Esophagus squamous epithelium (tissue), 5 donors: ENCODE measurements around the gene BFSP1. TPM values are rescaled to one million over a fixed set of nuclear protein-coding genes. Genes with fewer than 3 reads are reported as not detected.
A peak's percentile ranks its signal among the peaks of the same experiment; 100 is the strongest.

Experiments
- DNase-seq: peaks from one replicate; lab custom pipeline; 2025; lab: John Stamatoyannopoulos, UW
- H3K27ac ChIP-seq, 4 donors: fragments of 200-600 bp; sonication (generic); one replicate each; pipeline ENCODE4 v1.5.1; 2016 to 2019; ENCODE audit warnings: mild to moderate bottlenecking in 1 of 4
- H3K27me3 ChIP-seq, 4 donors: fragments of 200-600 bp; sonication (generic); 1 replicate in 3 of 4; 2 replicates in 1 of 4; pipeline versions ENCODE4 v1.5.1 to v1.6.0; 2017 to 2021; ENCODE audit warnings: antibody characterized with exemption in 1 of 4
- H3K36me3 ChIP-seq, 3 donors: fragments of 200-600 bp; sonication (generic); one replicate each; pipeline ENCODE4 v1.5.1; 2016 to 2019
- H3K4me1 ChIP-seq, 3 donors: fragments of 200-600 bp; sonication (generic); one replicate each; pipeline ENCODE4 v1.5.1; 2017 to 2019
- H3K4me3 ChIP-seq, 4 donors: fragments of 200-600 bp; sonication (generic); 1 replicate in 3 of 4; 2 replicates in 1 of 4; pipeline ENCODE4 v1.5.1; 2016 to 2019; ENCODE audit warnings: mild to moderate bottlenecking in 2 of 4, moderate library complexity in 1 of 4
- H3K9me3 ChIP-seq, 3 donors: fragments of 200-600 bp; sonication (generic); one replicate each; pipeline ENCODE4 v1.5.1; 2016 to 2019
- CTCF ChIP-seq, 6 experiments: fragments of 450-650 bp in 4 of 6; fragments of 200-600 bp in 2 of 6; sonication (generic) in 2 of 6; IDR thresholded peaks; one replicate each; pipeline ENCODE4 v1.5.1; 2016 to 2019; ENCODE audit warnings: antibody characterized with exemption in 6 of 6, mild to moderate bottlenecking in 4 of 6, moderate library complexity in 4 of 6
- POLR2A ChIP-seq, 4 donors: fragments of 450-650 bp; IDR thresholded peaks; one replicate each; pipeline ENCODE4 v1.6.1; 2017; ENCODE audit warnings: antibody characterized with exemption in 4 of 4, mild to moderate bottlenecking in 4 of 4, moderate library complexity in 3 of 4
- WGBS, 2 donors: methylation state at CpG; one replicate each; pipeline ENCODE4 v1.1.5; 2018; 5-methylcytosine and 5-hydroxymethylcytosine counted together
- intact Hi-C: fragments of 100-400 bp; cut with DNase I; formaldehyde crosslinking; loops from one replicate; pipeline ENCODE4 v1.15.0; 2022
- total RNA-seq, 4 donors: library from RNA; depleted of rRNA; stranded (reverse); fragments of >200 nt; gene quantifications; one replicate each; pipeline ENCODE4 v1.1.0, GENCODE V29; 2016
- donor health status: DM: yes; HTN: yes; CAD: no.

The BFSP1 gene
- total RNA-seq, 4 donors from 2014 or later: 0.56 to 1.3 (median 1.00) TPM

- intact Hi-C loops: no loop called here
- TF ChIP-seq CTCF (IDR thresholded peaks at IDR 0.05): no peak
- TF ChIP-seq POLR2A (IDR thresholded peaks at IDR 0.05): peak in 3 of 4 donors; percentile 92 to 99 (median 98)
- H3K4me1 ChIP-seq: peaks cover 19 to 54% (median 37%) of the 10 kb centered on the region in 3 donors
- WGBS, 2 donors: no CpG with 5 or more reads among the region's 70 CpGs
- H3K27me3 ChIP-seq: no peaks in the 10 kb centered on the region
- peaks cover 0 to 10% (median 0%) of the 10 kb centered on the region in 3 donors for H3K36me3 ChIP-seq
- peak; percentile 29 for DNase-seq
- H3K4me3 ChIP-seq: peak within 1 kb of the TSS; percentile 83 to 98 (median 94)
- no peaks in the 10 kb centered on the region for H3K9me3 ChIP-seq
- H3K27ac ChIP-seq: peak within 1 kb of the TSS; percentile 98 to 100 (median 100)
These were observed 38.6 kb upstream of the BFSP1 start, which contains the start of gene DSTN for GRCh38 chr20:17569616-17570346. Gene DSTN (plus strand): TSS chr20:17570075. CDS start chr20:17570209, 134 bp downstream.

DNA sequence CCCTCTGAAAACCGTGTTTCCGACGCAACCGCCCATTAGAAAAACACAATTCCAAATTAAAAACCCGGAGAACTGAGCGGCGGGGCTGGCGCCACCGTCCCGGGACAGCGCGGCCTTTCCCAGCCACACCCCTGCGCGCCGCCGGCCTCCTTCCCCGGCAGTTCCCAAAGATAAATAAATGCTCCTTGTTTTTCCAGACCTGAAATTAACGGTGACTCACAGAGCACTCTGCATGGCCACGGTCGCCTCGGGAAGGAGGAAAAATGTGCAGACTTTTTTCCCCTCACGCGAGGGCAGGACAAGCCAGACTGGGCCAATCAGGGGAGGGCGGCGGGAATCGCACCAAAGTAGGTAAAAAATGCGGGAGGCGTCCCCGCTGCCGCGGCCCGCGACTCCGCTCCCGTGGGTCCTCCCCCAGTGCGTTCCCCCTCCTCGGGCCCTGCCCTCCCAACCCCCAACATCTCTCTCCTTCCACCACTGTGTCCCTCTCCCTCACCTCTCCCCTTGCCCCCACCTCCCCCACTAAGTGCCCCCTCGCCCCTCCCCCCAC, 37.9 kb upstream of the BFSP1 start:
- Histone ChIP-seq H3K36me3 (peaks cover 0 to 6% (median 0%) of the 10 kb centered on the region in 3 donors), H3K27ac (peak overlapping the region; percentile 98 to 100 (median 100)), H3K4me3 (peak overlapping the region; percentile 83 to 98 (median 94)), H3K4me1 (peaks cover 18 to 49% (median 34%) of the 10 kb centered on the region in 3 donors), H3K27me3 (no peaks in the 10 kb centered on the region), H3K9me3 (no peaks in the 10 kb centered on the region)
- TF ChIP-seq CTCF (IDR thresholded peaks at IDR 0.05): no peak
- TF ChIP-seq POLR2A (IDR thresholded peaks at IDR 0.05): peak in 3 of 4 donors; percentile 38 to 65 (median 51)
- DNase-seq: no peak
- intact Hi-C loops: no loop called here
- 0 to 1% methylated on average over 28 to 34 of the region's 38 CpGs for WGBS, 2 donors

DNA sequence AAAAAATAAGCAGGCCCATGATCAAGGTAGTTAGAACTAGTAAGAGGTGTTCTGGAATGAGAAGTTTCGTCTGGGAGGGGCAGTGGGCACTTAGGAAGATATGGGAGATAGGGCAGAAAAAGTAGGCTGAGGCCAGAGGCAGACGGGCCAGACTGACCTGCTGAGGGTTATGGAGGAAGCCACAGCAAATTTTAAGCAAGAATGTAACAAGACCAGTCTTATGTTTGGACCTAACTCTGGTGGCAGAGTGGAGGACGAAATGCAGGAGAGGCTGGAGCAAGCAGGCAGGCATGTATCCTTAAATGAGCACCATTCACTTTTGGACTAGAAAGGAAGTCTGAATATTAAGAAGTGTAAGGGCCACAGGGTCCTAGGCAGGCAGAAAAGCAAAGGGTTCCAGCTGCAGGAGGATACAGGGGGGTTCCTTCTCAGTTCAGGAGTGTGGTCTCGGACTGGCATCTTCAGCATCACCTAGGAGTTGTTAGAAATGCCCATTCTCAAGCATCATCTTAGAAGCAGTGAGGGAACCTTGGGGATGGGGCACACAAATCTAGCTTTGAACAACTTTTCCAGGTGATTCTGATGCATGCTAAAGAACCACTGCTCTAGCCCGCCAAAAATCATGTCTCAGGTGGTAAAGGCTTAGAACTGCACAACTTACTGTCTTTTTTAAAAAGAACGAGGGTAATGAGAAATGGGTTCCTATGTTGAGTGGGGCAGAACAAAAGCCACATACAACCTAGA, 37.0 kb upstream of the BFSP1 start:
- Histone ChIP-seq H3K36me3 (no peaks in the 10 kb centered on the region), H3K27ac (peak overlapping the region; percentile 98 to 100 (median 100)), H3K4me1 (peaks cover 9 to 45% (median 30%) of the 10 kb centered on the region in 3 donors), H3K9me3 (no peaks in the 10 kb centered on the region), H3K27me3 (no peaks in the 10 kb centered on the region), H3K4me3 (peak overlapping the region; percentile 83 to 98 (median 94))
- WGBS, 2 donors: 52 to 72% methylated on average over 6 of the region's 6 CpGs
- no peak for DNase-seq
- intact Hi-C loops: no loop called here
- no peak for TF ChIP-seq POLR2A (IDR thresholded peaks at IDR 0.05)
- TF ChIP-seq CTCF (IDR thresholded peaks at IDR 0.05): peak in 1 of 6 experiments; percentile 4

DNA sequence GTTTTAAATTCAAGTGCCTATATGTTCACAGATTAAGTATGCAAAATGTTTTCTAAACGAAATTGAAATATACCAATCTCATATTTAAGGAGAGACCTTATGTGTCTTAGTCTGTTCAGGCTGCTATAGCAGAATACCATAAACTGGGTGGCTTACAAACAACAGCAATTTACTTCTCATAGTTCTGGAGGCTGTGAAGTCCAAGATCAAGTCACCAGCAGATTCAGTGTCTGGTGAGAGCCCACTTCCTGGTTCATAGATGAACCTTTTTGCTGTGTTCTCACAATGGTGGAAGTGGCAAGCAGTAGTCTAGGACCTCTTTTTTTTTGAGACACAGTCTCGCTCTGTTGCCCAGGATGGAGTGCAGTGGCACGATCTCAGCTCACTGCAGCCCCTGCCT, 35.2 kb upstream of the BFSP1 start:
- intact Hi-C loops: no loop called here
- no peak for DNase-seq
- Histone ChIP-seq H3K4me1 (peaks cover 6 to 33% (median 13%) of the 10 kb centered on the region in 3 donors), H3K27ac (peak overlapping the region in 3 of 4 donors; percentile 85 to 100 (median 99)), H3K36me3 (no peaks in the 10 kb centered on the region), H3K4me3 (no peak overlapping the region), H3K27me3 (no peaks in the 10 kb centered on the region), H3K9me3 (no peaks in the 10 kb centered on the region)
- no peak for TF ChIP-seq CTCF (IDR thresholded peaks at IDR 0.05)
- TF ChIP-seq POLR2A (IDR thresholded peaks at IDR 0.05): no peak
- WGBS, 2 donors: 88 to 90% methylated on average over 1 to 3 of the region's 3 CpGs
